Activated T-cell treated with anti-CD3 and anti-CD28 coated beads for 4 hours (primary cell): Measurements from ENCODE around the gene BCAS3.

Experiments used
- DNase-seq: peaks from one replicate; pipeline ENCODE4 v3.0.0-alpha.2; 2020

The BCAS3 gene

DNA sequence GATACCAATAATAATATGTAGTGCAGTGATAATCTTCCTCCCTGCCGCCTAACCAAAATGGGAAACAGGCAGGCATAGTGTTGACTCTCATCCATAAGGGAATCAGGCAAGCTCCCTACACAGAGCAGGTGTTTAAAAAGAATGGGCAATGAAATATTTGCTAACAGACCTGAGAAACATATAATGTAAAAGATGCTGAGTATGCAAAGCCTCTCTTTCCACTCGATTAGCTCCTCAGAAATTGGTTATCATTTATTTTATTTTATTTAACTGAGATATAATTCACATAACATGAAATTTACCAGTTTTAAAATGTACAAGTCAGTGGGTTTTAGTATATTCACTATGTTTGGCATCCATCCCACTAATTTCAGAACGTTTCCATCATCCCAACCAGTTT, 404.3 kb downstream of the BCAS3 start:
- DNase-seq = no peak

DNA sequence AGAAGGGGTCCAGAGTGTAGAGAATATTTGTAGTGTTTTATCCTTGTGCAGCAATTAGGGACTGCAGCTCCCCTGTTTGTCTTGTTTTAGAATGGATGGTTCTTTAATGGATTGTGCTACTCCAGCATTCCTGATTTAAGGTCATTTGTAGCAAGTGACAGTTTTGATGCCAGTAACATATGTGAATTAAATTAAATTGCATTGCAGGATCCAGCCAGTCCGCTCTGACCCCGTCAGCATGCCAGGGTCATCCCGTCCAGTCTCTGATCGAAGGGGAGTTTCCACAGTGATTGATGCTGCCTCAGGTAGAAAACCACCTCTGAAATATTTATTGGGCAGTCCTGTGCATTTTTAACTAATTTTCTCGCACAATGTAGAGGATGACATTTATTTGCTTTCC, 406.6 kb downstream of the BCAS3 start:
- no peak for DNase-seq

DNA sequence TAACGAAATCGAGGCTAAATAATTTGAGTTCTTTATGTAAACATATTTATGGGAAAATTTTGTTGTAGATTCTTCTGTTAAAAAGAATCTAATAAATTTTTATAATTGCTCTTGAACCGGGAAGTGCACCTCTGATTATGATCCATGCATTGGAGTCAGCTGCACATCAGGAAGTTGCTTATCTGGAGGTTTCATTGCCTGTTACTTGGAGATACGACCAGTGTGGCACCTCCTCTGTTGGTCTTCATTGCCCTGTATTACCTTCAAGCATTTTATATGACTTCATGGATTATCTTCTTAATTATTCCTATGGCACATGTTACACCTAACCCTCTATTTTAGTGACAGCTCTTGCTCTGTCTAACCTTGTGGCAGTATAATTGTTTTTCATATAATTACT, 409.4 kb downstream of the BCAS3 start:
- no peak for DNase-seq

DNA sequence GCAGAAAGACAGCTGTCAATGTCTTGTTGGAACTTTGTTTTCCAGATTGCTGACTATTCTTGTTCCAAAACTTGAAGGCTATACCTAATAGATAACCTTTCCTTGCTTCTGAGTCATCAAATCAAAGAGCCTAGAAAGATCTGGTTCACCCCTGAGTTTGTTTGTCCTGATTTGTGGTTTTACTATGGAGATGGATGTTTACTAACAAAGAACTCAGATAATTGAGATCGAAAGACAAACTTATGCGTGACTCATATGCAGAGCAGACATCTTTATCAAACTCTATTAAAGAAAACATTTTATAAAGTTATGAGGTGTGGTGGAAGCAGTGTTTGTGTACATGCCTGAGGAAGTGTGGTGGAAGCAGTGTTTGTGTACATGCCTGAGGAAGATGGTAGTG, 410.9 kb downstream of the BCAS3 start:
- no peak for DNase-seq

DNA sequence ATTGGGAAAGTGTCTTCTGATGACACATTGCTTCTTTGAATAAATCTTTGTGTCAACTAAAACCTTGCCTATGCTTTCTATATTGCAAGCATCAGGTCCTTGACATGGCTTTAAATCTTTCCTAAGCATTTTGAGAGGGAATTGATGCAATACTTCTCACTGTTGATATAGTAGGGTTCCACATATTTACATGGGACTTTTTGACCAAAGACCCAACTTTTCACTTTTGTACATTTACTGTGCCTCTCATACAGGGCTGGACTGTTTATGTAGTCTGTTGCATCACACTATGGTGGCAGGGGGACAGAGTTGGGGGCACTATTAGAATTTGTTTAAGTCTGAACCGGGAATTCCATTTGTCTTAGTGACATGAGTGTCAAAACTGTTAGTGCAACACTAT, 413.4 kb downstream of the BCAS3 start:
- no peak for DNase-seq

DNA sequence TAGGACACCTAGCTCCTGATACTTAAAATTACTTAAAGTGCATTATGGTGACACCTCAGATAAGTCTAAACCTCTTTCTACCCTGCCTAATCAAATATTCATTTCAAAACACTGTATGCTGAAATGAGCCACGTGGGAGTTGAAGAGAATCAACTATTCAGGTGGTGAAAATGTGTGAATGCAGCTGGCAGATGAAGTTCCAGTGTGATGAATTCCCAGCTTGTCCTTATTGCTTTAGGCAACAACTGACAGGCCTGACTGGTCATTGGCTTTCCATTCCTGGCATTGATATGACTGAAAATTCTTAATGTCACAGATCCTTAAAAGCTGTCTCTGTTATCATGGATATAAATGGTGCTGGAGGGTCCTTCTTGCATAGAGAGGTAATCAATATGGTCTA, 420.1 kb downstream of the BCAS3 start:
- DNase-seq = no peak

DNA sequence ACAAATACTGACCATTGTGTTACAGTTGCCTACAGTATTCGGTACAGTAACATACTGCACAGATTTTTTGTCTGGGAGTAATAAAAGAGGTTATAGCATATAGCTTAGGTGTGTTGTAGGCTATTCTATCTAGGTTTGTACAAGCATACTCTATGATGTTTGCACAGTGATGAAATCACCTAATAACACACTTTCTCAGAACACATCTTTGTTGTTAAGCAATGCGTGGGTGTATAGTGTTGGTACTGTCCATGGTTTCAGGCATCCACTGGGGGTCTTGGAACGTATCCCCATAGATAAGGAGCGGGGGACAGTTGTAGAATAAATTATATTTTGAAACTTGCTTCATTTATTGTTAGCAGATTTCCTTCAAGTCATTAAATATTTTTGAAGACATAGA, 428.7 kb downstream of the BCAS3 start:
- no peak for DNase-seq

DNA sequence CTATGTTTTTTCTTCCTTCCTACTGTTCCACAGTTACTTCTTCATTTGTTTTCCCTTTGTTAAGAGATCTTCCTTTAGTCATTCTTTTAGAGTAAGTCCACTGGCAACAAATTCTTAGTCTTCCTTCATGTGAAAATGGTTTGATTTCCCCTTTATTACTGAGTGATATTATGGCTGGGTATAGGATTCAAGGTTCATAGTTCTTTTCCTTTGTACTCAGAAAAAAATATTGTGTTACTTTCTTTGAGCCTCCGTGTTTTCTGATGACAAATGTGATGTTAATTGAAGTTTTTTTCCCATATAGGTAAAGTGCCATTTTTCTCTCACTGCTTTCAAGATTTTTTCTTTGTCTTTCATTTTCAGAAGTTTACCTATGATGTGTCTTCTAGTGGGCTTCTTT, 438.9 kb downstream of the BCAS3 start:
- no peak for DNase-seq

DNA sequence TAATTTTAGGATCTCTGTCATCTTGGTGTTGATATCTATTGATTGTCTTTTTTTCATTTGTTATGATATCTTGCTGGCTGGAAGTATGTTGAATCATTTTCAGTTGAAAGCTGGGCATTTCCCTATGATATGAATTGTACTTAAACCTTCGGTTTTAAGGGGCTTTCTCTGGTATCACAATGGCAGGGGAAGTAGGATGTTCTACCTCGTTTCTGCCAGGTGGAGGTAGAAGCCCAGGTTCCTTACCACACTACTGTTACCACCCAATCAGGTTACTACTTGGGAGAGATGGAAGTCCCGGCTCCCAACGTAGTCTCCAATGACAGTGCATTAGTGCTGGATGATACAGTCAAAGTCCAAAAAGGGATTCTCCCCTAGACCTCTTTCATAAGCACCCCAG, 440.3 kb downstream of the BCAS3 start:
- no peak for DNase-seq

DNA sequence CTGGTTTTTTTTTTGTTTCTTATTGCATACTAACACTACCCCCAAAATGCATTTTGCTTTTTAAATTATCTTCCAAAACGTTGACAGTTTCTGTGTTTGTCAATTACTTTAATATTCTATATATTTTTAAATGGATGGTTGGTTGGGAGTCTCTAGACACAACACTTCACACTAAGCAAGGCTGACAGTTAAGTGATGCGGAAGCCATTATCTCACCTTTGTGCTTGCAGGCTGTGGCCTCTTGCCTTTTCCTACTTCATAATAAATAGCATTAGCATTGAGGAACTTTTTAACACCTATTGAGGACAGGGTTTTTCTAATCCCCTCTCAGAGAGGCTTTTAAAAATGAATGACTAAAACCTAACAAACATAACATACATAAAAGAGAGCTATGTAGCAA, 441.2 kb downstream of the BCAS3 start:
- no peak for DNase-seq

DNA sequence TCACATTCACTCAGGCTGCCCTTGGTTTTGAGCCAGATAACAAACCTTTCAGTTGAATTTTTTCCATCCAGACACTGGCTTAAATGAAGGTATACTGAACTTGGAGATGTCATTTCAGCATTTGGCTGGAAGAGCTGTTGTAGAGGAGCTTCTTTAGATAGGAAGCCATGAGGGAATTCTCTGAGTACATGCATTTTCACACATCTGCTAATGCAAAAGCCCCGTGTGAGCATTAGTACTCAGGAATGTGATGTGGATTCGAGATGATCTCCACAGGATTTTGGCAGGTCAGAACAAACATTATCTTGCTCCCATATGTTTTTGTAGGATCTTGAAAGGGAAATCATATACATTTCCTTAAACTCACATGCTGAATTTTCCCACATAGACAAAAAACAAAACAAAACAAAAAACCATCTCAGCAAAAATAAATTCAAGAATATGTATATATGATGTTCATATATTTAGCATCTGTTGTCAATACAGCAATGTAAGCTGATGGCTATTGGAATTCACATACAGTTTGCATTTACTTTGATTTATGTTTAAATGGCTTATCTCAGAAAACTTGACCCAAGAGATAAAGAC, 444.8 kb downstream of the BCAS3 start:
- DNase-seq = no peak

DNA sequence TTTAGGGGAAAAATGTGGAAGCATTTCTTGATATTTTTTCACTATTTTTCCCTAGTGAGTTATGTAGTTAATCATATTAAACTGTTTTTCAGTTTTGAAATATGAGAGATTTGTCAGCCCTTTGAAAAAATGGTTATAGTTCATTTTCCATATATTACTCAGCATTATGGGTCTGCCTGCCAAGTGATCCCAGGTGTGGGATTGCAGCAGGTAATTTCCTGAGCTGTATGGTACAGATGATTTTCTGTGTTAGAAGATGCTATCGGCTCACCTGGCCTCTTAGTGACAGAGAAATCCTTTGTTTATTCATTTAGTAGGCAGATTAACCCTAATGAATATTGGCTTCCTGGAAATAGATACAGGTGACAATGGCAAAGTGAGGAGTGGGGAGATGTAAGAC, 446.9 kb downstream of the BCAS3 start:
- DNase-seq = no peak

DNA sequence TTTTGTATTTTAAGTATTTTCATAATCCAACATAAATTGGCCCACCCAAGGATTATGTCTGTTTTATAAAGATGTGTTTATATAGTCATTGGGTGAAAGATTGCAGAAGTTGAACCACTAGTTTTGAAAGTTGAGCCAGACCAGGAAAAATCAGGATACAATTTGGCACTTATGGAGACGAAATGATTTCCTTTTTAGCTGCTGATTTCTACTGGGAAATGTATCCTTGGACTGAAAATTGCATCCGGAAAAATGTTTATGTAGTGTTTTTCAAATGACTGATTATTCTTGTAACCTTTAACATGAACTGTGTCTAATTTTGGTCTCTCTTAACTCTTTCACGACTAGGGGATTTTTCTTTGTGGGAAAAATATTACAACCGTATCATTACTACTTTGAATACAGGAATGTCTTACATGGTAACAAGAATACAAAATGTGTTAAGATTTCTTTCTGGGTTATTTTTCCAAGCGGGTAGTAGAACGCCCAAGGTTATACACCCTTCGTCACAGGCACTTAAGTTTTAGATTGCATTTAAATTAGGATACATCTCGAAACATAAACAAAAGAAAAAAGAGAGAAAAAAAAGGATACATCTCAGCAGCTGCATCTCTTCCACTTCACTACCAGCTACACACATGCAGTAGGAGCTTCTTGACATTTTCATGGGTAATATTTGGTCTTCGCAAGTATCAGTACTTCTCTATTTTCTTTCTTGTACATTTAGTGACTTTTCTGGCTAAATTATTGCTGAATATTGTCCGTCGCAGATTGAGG, 449.0 kb downstream of the BCAS3 start:
- DNase-seq = no peak

DNA sequence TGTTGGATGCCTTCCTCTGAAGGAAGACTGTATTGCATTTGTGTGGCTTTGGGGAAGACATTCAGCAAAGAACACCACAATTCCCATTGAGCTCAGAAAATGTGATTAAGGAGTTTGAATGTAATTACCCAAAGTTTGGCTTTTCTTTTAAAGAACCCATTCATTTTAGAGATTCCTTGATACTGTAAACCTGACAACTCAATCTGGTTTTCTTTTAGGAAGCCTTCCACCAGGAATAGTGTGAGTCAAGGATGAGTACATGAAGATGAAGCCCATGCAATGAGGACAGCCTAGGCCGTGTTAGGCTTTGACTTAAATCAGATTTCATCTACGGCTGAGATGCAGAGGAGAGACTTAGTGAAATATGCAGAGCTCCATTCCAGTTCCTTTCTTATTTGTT, 450.3 kb downstream of the BCAS3 start:
- no peak for DNase-seq

DNA sequence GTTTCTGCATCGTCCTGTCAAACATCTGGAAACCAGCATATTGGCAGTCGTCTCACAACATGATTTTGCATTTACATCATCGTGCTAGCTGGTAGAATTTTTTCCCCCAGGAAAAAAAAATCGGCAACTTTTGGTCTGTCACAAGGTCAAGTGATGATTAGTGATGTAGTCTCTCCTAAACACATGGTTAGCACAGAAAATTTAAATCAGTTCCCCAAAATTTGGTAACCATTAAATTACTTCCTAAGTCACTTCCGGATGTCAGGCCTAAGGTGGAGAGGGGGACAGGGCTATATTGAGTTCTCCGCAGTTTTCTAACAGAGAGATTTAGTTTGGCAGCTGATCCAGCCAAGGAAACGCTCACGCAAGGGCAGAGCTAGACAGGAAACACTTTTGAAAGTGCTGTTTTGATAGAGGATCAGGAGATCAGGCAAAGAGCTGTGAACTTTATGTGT, 451.0 kb downstream of the BCAS3 start:
- DNase-seq = no peak

DNA sequence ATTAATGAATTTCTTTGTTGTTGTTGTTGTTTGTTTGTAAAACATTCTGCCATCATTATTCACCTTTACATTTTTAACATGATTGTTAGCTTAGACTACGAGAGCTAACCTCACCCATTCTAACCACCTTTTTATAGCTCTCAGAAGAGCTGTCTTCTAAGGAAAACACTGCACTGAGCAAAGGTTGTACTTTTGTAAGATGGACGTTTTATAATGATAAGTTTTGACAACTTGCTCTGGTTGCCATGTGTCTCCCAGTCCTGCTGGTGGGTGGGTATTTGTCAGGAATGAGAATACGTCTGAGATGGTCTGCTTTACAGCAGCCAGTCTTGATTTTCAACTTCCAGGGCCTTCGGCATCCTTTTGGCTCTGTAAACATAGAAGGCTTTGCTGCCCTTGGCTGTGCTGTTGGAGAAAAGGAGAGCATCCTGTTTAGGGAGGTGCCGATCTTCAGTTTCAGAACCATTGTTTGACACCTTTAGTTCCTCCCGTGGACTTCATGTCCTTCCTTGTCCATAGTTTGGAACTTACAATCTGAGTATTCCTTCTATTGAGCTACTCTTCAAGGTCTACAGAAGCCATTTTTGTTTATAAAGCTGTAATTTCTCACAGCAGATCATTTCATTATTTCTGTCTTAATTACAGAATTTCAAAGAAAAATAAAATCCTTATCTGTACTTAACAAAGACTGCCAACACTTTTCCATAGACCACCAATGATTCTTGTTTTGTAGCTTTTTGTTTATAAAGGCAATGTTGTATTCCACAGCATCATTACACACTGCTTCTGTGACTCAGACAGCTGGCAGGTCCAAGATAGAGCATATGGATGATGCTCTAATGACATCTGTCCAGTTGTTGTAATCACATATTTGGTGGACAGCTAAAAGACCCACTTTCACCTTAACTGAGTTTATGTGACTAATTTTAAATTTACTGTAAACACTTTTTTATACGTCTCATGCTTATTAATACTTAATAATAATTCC, 451.9 kb downstream of the BCAS3 start:
- DNase-seq = no peak

DNA sequence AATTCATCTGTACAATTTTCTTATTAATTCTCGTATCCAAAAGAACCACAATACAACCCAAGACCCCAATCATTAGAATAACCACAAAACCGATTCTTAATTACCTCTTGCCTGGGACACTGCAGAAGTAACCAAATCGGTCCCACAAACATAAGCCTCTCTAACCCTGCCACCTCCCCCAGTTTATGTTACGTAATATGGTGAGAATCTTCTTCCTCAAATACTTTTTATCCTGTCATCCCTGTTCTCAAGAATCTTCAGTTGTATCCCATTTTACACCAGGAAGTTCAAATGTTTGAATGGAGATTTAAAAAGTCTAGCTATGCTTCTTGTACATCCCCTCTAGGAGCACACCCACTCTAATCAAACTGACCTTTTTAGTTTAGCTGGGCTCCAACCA, 452.7 kb downstream of the BCAS3 start:
- DNase-seq = no peak

DNA sequence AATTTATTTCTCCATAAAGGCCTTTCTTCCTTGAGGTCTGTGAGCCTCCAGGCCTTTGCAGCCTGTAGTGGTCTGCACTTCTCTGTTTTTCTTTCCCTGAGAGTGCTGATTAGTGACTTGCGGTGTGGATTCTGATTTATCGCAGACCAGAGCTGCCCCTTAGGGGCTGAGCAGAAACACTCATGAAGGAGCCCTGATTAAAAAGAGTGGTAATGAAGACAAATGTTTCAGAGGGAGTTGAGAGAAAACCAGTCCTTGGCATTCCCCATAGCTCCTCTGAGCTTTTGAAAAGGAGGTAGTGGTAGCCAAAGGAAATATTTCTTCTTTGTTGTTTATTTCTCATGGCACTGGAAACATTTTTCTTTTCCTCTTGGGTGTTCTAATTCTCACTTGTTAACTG, 453.9 kb downstream of the BCAS3 start:
- DNase-seq = no peak

DNA sequence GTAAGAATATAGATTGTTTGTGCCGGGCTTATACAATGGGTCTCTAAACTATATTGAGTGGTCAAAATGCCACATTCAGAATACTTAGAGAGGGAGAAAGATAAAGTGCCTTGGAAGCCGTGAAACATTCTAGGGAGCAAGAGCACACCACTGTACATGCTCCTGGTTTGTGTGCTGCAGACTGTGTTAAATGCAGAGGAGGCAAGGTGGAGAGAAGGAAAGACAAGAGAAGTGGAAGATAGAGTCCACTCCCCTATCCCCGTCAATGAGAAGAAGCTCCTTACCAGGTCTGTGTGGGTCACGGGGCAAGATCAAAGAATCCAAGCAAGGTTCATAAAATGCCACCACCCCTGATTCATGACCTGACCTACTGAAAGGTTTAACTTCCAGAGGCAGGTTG, 454.9 kb downstream of the BCAS3 start:
- DNase-seq = no peak

DNA sequence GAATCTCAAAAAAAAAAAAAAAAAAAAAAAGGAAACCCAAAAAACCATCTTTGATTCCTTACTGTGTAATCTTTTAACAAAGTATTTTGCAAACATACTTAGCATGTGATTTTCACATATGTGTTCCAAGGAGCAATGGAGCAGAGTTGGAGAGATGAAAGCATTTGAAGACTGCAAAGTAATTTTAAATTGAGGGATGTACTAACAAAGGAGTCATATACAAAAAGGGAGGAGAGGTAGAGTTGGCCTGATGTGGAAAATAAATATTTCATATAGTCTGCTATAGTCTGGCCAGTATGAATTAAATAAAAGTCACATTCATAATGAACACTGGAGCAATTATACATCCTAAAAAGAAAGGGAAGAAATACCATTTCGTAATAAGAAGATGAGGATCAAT, 456.2 kb downstream of the BCAS3 start:
- DNase-seq = no peak

DNA sequence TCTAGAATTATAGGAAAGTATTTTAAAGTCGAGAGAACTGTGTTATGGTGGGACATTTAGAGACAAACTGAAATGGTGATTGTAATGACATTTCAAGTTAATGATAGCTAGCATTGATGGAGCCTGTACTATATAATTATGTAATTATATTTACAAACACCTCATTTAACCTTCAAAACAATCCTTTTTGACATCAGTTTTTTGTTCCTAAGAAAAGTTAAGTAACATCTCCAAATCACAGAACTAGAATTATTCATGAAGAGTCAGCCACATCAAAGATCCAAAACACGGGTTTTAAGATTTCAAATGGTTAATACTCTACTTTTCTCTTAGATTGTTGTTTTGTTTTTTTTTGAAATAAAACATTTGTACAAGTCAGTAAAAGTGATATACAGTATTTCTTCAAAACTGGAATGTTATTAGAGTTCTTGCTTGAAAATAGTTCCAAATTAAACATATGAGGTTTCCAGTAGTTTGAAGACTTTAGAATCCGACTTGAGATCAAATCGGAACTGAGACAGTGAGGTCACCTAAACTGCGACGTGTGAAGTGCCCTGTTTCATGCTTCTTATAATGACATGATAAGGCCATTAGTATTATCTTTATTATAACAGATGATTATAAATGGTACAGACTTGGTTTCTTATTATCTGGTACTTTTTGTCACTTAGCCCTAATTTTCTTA, 457.0 kb downstream of the BCAS3 start:
- DNase-seq = no peak

DNA sequence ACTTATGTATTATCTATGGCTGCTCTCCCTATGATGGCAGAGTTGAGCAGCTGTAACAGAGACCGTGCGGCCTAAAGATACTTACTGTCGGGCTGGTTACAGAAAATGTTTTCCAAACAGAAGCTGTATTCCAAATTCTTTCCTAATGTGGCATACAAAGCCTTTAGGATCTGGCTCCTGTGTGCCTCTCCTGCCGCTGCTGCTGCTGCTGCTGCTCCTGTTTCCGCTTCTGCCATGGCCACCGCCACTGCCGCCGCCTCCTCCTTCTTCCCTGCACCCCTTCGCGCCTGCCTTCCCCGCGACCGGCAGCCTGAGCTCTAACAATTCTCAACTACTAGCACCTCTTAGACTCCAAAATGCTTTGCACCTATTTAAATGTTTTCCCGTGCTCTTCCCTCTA, 458.1 kb downstream of the BCAS3 start:
- DNase-seq = no peak

DNA sequence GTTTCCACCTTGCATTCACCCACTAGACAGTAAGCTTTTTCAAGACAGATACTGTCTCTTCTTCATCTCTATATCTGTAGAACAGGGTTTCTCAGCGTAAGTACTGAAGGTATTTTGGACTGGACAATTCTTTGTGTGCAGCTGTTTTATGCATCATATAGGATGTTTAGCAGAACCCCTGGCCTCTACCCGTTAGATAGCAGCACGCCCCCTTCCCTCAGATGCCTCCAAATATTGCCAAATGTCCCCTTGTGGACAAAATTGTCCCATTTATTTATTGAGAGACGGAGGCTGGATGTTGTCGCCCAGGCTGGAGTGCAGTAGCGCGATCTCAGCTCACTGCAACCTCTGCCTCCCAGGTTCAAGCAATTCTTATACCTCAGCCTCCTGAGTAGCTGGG, 458.6 kb downstream of the BCAS3 start:
- no peak for DNase-seq
